ENCODE data around the gene LBR. TPM values are rescaled to one million over a fixed set of nuclear protein-coding genes. Genes with fewer than 3 reads are reported as not detected.

LBR gene
- polyA plus RNA-seq, 1 donor (not counting 4 experiments of a cell fraction or from before 2014, with no cell fraction given): 30.5 TPM

- dilution Hi-C loops (cut with MboI; ENCODE audit: extremely low pct_ligation_motif_present, low sequenced_read_pairs): no loop called here
- FAIRE-seq (no peak), DNase-seq (ENCODE audit: low read depth, low spot score) (no peak)
- Histone ChIP-seq H3K27me3 (ENCODE audit: control insufficient read depth, extremely low read depth, insufficient read depth, low read length) (no peaks in the 10 kb centered on the region), H3K4me1 (ENCODE audit: control insufficient read depth, extremely low read depth, insufficient read depth, low read length) (peaks cover 5% of the 10 kb centered on the region), H4K20me1 (ENCODE audit: control insufficient read depth, extremely low read depth, insufficient read depth, low read length) (no peaks in the 10 kb centered on the region), H3K79me2 (ENCODE audit: control insufficient read depth, insufficient read depth, low read length) (no peaks in the 10 kb centered on the region), H2AFZ (ENCODE audit: control insufficient read depth, low read length) (no peak overlapping the region), H3K36me3 (ENCODE audit: control insufficient read depth in 2 of 2, extremely low read depth in 1 of 2, insufficient read depth in 2 of 2, low read length in 2 of 2) (no peaks in the 10 kb centered on the region), H3K9me1 (ENCODE audit: control insufficient read depth, extremely low read depth, insufficient read depth, low read length) (no peaks in the 10 kb centered on the region), H3K9ac (ENCODE audit: control insufficient read depth, extremely low read depth, insufficient read depth, low read length) (no peak overlapping the region), H3K27ac (ENCODE audit: control insufficient read depth, insufficient read depth, low read length) (no peak overlapping the region), H3K4me2 (ENCODE audit: control insufficient read depth, extremely low read depth, insufficient read depth, low read depth, low read length) (no peak overlapping the region), H3K9me3 (ENCODE audit: control insufficient read depth, low read depth, low read length) (no peaks in the 10 kb centered on the region), H3K4me3 (ENCODE audit: control insufficient read depth in 2 of 3, extremely low read depth in 1 of 3, insufficient read depth in 2 of 3, low read depth in 1 of 3, low read length in 3 of 3) (no peak overlapping the region)
- TF ChIP-seq CTCF (optimal IDR thresholded peaks at IDR 0.05 in 1 of 3, IDR thresholded peaks at IDR 0.05 in 1 of 3, conservative IDR thresholded peaks at IDR 0.05 in 1 of 3; ENCODE audit: extremely low read depth in 1 of 3, insufficient read depth in 2 of 3, low read length in 3 of 3) (no peak), EZH2 (IDR thresholded peaks at IDR 0.05; ENCODE audit: low read length) (no peak)
These were observed 54.7 kb downstream of the LBR start for GRCh38 chr1:225373155-225373554.

GRCh38 chr1:225371366-225372010 is 56.4 kb downstream of the LBR start:
- dilution Hi-C loops (cut with MboI; ENCODE audit: extremely low pct_ligation_motif_present, low sequenced_read_pairs): no loop called here
- H3K27me3 ChIP-seq (ENCODE audit: control insufficient read depth, extremely low read depth, insufficient read depth, low read length): no peaks in the 10 kb centered on the region
- H3K36me3 ChIP-seq (ENCODE audit: control insufficient read depth in 2 of 2, extremely low read depth in 1 of 2, insufficient read depth in 2 of 2, low read length in 2 of 2): no peaks in the 10 kb centered on the region
- H4K20me1 ChIP-seq (ENCODE audit: control insufficient read depth, extremely low read depth, insufficient read depth, low read length): no peaks in the 10 kb centered on the region
- H3K9me3 ChIP-seq (ENCODE audit: control insufficient read depth, low read depth, low read length): no peaks in the 10 kb centered on the region
- H3K79me2 ChIP-seq (ENCODE audit: control insufficient read depth, insufficient read depth, low read length): no peaks in the 10 kb centered on the region
- peaks cover 2% of the 10 kb centered on the region for H3K4me1 ChIP-seq (ENCODE audit: control insufficient read depth, extremely low read depth, insufficient read depth, low read length)
- no peak overlapping the region for H3K4me3 ChIP-seq (ENCODE audit: control insufficient read depth in 2 of 3, extremely low read depth in 1 of 3, insufficient read depth in 2 of 3, low read depth in 1 of 3, low read length in 3 of 3)
- no peak overlapping the region for H3K27ac ChIP-seq (ENCODE audit: control insufficient read depth, insufficient read depth, low read length)
- no peaks in the 10 kb centered on the region for H3K9me1 ChIP-seq (ENCODE audit: control insufficient read depth, extremely low read depth, insufficient read depth, low read length)
- TF ChIP-seq CTCF (optimal IDR thresholded peaks at IDR 0.05 in 1 of 3, IDR thresholded peaks at IDR 0.05 in 1 of 3, conservative IDR thresholded peaks at IDR 0.05 in 1 of 3; ENCODE audit: extremely low read depth in 1 of 3, insufficient read depth in 2 of 3, low read length in 3 of 3) (no peak), EZH2 (IDR thresholded peaks at IDR 0.05; ENCODE audit: low read length) (no peak)
- no peak for DNase-seq (ENCODE audit: low read depth, low spot score)
- H3K9ac ChIP-seq (ENCODE audit: control insufficient read depth, extremely low read depth, insufficient read depth, low read length): no peak overlapping the region
- no peak overlapping the region for H3K4me2 ChIP-seq (ENCODE audit: control insufficient read depth, extremely low read depth, insufficient read depth, low read depth, low read length)
- FAIRE-seq: no peak
- H2AFZ ChIP-seq (ENCODE audit: control insufficient read depth, low read length): no peak overlapping the region
